ENCODE results near the gene FGA.

The FGA gene

GRCh38 chr4:154617820-154618317 lies 27.3 kb upstream of the FGA start:
- TF ChIP-seq ELF4 (IDR thresholded peaks at IDR 0.05), result no peak
- no peak for TF ChIP-seq FOXA1 (IDR thresholded peaks at IDR 0.05)
- no peak for TF ChIP-seq LEF1 (IDR thresholded peaks at IDR 0.05; ENCODE audit: borderline replicate concordance)
- TF ChIP-seq TARDBP (IDR thresholded peaks at IDR 0.05), result no peak
- no peak for TF ChIP-seq ZNF384 (IDR thresholded peaks at IDR 0.05)
- no peak for TF ChIP-seq L3MBTL2 (conservative IDR thresholded peaks at IDR 0.05)
- no peak for TF ChIP-seq CTBP1 (IDR thresholded peaks at IDR 0.05; ENCODE audit: borderline replicate concordance)
- no peak for TF ChIP-seq NFRKB (IDR thresholded peaks at IDR 0.05)
- no peak for TF ChIP-seq SUZ12 (IDR thresholded peaks at IDR 0.05)
- no peak for TF ChIP-seq HDGF (IDR thresholded peaks at IDR 0.05; ENCODE audit: borderline replicate concordance)
- TF ChIP-seq BHLHE40 (IDR thresholded peaks at IDR 0.05; ENCODE audit: borderline replicate concordance), result no peak
- TF ChIP-seq FOXK2 (IDR thresholded peaks at IDR 0.05), result no peak
- no peak for TF ChIP-seq PKNOX1 (IDR thresholded peaks at IDR 0.05)
- no peak for TF ChIP-seq FOXM1 (IDR thresholded peaks at IDR 0.05; ENCODE audit: borderline replicate concordance)
- no peak for TF ChIP-seq SP1 (IDR thresholded peaks at IDR 0.05)
- TF ChIP-seq ARNT (IDR thresholded peaks at IDR 0.05), result no peak
- ChIA-PET CTCF (interaction anchor here (0.6 to 5.1 kb wide), 8 partner anchors 11 to 411 kb away, joined by 3 to 67 read pairs (median 6); partner anchors contain the start of gene PLRG1), POLR2A (interaction anchor here (1.6 kb wide), 1 partner anchor 67 kb away, joined by 13 read pairs; the partner anchor contains the start of gene PLRG1)
- no peak for DNase-seq (ENCODE audit: extremely low spot score)

GRCh38 chr4:154616731-154617130 lies 26.2 kb upstream of the FGA start:
- no peak for DNase-seq (ENCODE audit: extremely low spot score)
- TF ChIP-seq CTBP1 (IDR thresholded peaks at IDR 0.05; ENCODE audit: borderline replicate concordance) (no peak), FOXK2 (IDR thresholded peaks at IDR 0.05) (no peak), ZNF384 (IDR thresholded peaks at IDR 0.05) (no peak), HDGF (IDR thresholded peaks at IDR 0.05; ENCODE audit: borderline replicate concordance) (no peak), LEF1 (IDR thresholded peaks at IDR 0.05; ENCODE audit: borderline replicate concordance) (no peak), ARNT (IDR thresholded peaks at IDR 0.05) (no peak), PKNOX1 (IDR thresholded peaks at IDR 0.05) (no peak), L3MBTL2 (conservative IDR thresholded peaks at IDR 0.05) (no peak), TARDBP (IDR thresholded peaks at IDR 0.05) (no peak), ELF4 (IDR thresholded peaks at IDR 0.05) (no peak), FOXA1 (IDR thresholded peaks at IDR 0.05) (no peak), SUZ12 (IDR thresholded peaks at IDR 0.05) (no peak), NFRKB (IDR thresholded peaks at IDR 0.05) (no peak), SP1 (IDR thresholded peaks at IDR 0.05) (no peak), FOXM1 (IDR thresholded peaks at IDR 0.05; ENCODE audit: borderline replicate concordance) (no peak), BHLHE40 (IDR thresholded peaks at IDR 0.05; ENCODE audit: borderline replicate concordance) (no peak)
- POLR2A ChIA-PET, result interaction anchor here (1.3 kb wide), 1 partner anchor 67 kb away, joined by 5 read pairs; the partner anchor contains the start of gene PLRG1
- CTCF ChIA-PET, result no interaction called here

GRCh38 chr4:154616287-154616686 lies 25.7 kb upstream of the FGA start:
- DNase-seq (ENCODE audit: extremely low spot score), result no peak
- ChIA-PET POLR2A (interaction anchor here (1.3 kb wide), 1 partner anchor 66 kb away, joined by 5 read pairs; the partner anchor contains the start of gene PLRG1), CTCF (no interaction called here)
- TF ChIP-seq HDGF (IDR thresholded peaks at IDR 0.05; ENCODE audit: borderline replicate concordance) (no peak), FOXK2 (IDR thresholded peaks at IDR 0.05) (no peak), ZNF384 (IDR thresholded peaks at IDR 0.05) (no peak), TARDBP (IDR thresholded peaks at IDR 0.05) (no peak), BHLHE40 (IDR thresholded peaks at IDR 0.05; ENCODE audit: borderline replicate concordance) (no peak), FOXM1 (IDR thresholded peaks at IDR 0.05; ENCODE audit: borderline replicate concordance) (no peak), CTBP1 (IDR thresholded peaks at IDR 0.05; ENCODE audit: borderline replicate concordance) (no peak), LEF1 (IDR thresholded peaks at IDR 0.05; ENCODE audit: borderline replicate concordance) (no peak), ARNT (IDR thresholded peaks at IDR 0.05) (no peak), PKNOX1 (IDR thresholded peaks at IDR 0.05) (no peak), SUZ12 (IDR thresholded peaks at IDR 0.05) (no peak), SP1 (IDR thresholded peaks at IDR 0.05) (no peak), L3MBTL2 (conservative IDR thresholded peaks at IDR 0.05) (no peak)

GRCh38 chr4:154615211-154615610 lies 24.7 kb upstream of the FGA start:
- ChIA-PET POLR2A (no interaction called here), CTCF (no interaction called here)
- TF ChIP-seq ARNT (IDR thresholded peaks at IDR 0.05), result no peak
- TF ChIP-seq SP1 (IDR thresholded peaks at IDR 0.05), result no peak
- no peak for TF ChIP-seq HDGF (IDR thresholded peaks at IDR 0.05; ENCODE audit: borderline replicate concordance)
- TF ChIP-seq NFRKB (IDR thresholded peaks at IDR 0.05), result no peak
- TF ChIP-seq L3MBTL2 (conservative IDR thresholded peaks at IDR 0.05), result no peak
- no peak for TF ChIP-seq FOXM1 (IDR thresholded peaks at IDR 0.05; ENCODE audit: borderline replicate concordance)
- no peak for TF ChIP-seq ZNF384 (IDR thresholded peaks at IDR 0.05)
- no peak for TF ChIP-seq FOXK2 (IDR thresholded peaks at IDR 0.05)
- TF ChIP-seq PKNOX1 (IDR thresholded peaks at IDR 0.05), result no peak
- TF ChIP-seq BHLHE40 (IDR thresholded peaks at IDR 0.05; ENCODE audit: borderline replicate concordance), result no peak
- no peak for TF ChIP-seq CTBP1 (IDR thresholded peaks at IDR 0.05; ENCODE audit: borderline replicate concordance)
- TF ChIP-seq LEF1 (IDR thresholded peaks at IDR 0.05; ENCODE audit: borderline replicate concordance), result no peak
- no peak for TF ChIP-seq SUZ12 (IDR thresholded peaks at IDR 0.05)
- no peak for TF ChIP-seq FOXA1 (IDR thresholded peaks at IDR 0.05)
- TF ChIP-seq TARDBP (IDR thresholded peaks at IDR 0.05), result no peak
- TF ChIP-seq ELF4 (IDR thresholded peaks at IDR 0.05), result no peak
- DNase-seq (ENCODE audit: extremely low spot score), result no peak

- ChIA-PET CTCF (interaction anchor here (1.4 kb wide), 1 partner anchor 62 kb away, joined by 3 read pairs; no protein-coding TSS in a partner anchor), POLR2A (no interaction called here)
- TF ChIP-seq FOXM1 (IDR thresholded peaks at IDR 0.05; ENCODE audit: borderline replicate concordance) (no peak), ARNT (IDR thresholded peaks at IDR 0.05) (no peak)
- no peak for DNase-seq (ENCODE audit: extremely low spot score)
Measured at GRCh38 chr4:154614306-154614705, 23.8 kb upstream of the FGA start.

Measured in HEK293T (cell line).